GM19025 (cell line): ENCODE data around the gene METTL4.
"Not testable (repeated sequence)": the region's sequence is repeated elsewhere in the genome, so short reads cannot be mapped to it uniquely, and the experiment has no call there.

Source experiments
- ATAC-seq: cut with Tn5 transposase; IDR thresholded peaks from one replicate; pipeline ENCODE4 v1.9.1; 2021; ENCODE audit warnings: mild to moderate bottlenecking, low read depth, moderate library complexity; ENCODE audit not compliant: unreplicated experiment

The METTL4 gene

GRCh38 chr18:2568129-2568528, 3.2 kb downstream of the METTL4 start:
- ATAC-seq = no peak

- ATAC-seq = no peak
Observed at GRCh38 chr18:2564373-2564772, 6.9 kb downstream of the METTL4 start.

DNA sequence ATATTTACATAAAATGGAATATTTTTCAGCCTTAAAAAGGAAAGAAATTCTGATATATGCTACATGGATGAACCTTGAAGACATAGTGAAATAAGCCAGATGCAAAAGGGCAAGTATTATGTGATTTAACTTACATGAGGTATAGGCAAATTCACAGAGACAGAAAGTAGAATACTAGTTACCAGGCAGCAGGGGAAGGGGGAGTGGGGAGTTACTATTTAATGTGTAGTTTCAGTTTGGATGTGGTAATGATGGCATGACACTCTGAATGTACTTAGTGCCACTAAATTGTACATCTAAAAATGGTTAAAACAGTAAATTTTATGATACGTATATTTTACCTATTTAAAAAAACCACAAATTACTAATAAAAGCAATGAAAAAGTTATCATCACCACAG, 12.1 kb downstream of the METTL4 start:
- no peak for ATAC-seq

DNA sequence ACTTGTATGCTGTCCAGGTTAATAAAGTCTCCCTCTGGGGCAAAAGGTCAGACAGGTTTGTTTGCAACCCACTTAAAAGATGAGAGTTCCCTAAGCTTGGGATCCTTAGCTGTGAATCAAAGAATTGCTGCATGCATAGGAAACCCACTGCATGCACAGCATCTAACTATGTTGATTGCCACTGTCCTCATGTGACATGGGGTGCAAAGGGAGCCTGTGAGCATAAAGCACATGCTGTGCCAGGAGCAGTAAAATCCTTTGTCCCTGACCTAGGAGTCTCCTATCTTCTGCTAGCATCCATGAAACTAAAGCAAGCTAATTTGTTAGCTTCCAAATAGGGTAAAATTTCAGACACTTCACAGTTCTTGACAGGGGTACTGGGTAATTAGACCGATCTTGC, 13.8 kb downstream of the METTL4 start:
- ATAC-seq = no peak

- ATAC-seq = no peak
Observed at GRCh38 chr18:2555895-2556294, 15.4 kb downstream of the METTL4 start.

DNA sequence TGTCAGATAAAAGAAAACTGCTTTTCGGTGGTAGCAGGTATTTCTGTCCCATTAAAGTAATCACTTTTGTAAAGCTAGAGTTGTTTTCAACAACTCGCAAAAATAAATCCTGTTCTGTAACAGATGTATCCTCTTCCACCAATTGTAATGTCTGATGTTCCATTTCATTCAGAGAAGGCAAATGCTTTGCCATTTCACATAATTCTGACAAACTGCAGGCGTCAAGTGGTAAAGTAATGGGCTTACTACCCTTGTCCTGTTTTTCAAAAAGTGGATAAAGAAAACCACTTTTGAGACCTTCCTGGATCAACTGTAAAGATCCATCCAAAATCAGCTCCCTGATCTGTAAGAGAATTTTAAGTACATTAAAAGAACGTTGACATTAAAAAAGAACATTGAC, 16.6 kb downstream of the METTL4 start:
- ATAC-seq = no peak

DNA sequence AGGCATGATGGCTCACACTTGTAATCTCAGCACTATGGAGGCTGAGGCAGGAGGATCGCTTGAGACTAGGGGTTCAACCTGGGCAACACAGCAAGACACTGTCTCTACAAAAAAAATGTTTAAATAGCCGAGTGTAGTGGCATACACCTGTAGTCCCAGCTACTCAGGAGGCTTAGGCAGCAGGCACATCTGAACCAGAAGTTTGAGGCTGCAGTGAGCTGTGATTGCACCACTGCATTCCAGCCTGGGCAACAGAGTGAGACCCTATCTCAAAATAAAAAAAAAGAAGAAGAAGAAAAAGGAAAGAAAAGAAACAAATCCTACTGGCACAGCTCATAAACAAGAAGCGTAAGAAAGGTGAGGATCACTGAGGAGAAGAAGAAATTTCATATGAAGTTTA, 19.9 kb downstream of the METTL4 start:
- ATAC-seq = no peak

DNA sequence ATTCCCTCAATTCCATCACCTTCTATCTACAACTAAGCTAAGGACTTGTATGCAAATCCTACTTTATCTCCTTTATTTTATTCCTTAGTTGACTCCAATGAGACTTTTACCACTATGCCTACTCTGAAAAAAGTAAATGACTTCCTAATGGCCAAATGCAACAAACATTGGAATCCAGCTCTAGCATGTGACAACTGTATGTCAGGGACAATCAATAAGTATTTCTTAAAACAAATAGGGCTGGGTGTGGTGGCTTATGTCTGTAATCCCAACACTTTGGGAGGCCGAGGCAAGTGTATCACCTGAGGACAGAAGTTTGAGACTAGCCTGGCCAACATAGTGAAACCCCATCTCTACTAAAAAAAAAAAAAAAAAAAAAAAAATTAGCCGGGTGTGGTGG, 21.8 kb downstream of the METTL4 start:
- ATAC-seq = no peak

DNA sequence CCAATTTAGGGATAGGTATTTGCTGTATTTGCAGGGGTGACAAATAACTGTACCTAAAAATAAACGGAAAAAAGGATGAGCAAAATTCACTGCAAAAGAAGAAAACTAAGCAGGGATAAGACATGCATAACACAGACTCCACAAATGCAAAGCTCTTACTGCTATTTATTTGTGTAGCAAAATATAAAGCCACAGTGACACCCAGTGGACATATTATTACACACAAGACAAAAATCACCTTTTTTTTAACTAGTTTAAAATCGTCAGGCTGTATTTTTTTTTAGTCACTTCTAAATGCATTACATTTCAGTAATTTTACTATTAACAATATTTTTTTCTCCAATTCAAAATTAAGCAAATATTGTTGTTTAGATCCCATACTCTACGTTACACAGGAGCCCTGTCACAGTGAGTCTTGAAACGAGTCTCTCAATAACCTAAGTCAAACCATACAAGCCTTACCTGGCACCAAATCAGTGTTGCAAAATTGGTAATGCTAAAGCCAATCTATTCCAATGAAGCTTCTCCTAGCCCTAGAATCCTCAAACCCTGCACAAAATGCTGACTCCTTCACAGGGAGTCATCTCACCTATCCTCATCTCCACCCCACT, 23.7 kb downstream of the METTL4 start:
- no peak for ATAC-seq

DNA sequence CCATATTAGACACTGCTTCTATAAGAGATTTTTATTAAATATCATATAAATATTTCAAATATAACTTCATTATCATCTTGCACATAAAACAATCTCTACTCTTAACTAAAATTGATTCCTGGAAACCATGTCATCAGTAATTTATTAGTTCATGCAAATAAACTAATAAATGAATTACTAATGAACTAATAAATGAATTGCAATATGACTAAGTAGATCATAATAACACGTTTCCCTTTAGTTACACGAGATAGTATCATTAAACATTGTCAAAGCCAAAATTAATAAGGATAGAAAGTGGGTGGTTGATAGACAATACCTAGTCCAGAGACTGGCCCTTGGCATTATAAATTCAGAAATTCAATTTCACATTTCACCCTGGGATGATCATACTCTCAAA, 26.1 kb downstream of the METTL4 start:
- no peak for ATAC-seq

- not testable (repeated sequence) for ATAC-seq
Observed at GRCh38 chr18:2541925-2542563, 29.3 kb downstream of the METTL4 start.

GRCh38 chr18:2540575-2540974, 30.7 kb downstream of the METTL4 start:
- ATAC-seq = no peak

GRCh38 chr18:2538844-2539243, 32.5 kb downstream of the METTL4 start:
- no peak for ATAC-seq

GRCh38 chr18:2538236-2538635, 33.1 kb downstream of the METTL4 start:
- ATAC-seq = no peak

- no peak for ATAC-seq
Observed at GRCh38 chr18:2537296-2537695, 34.0 kb downstream of the METTL4 start.

GRCh38 chr18:2536493-2536892, 34.8 kb downstream of the METTL4 start:
- no peak for ATAC-seq

- no peak for ATAC-seq
Observed at GRCh38 chr18:2536063-2536462, 35.2 kb downstream of the METTL4 start.

- ATAC-seq = no peak
Observed at GRCh38 chr18:2535419-2535910, 35.8 kb downstream of the METTL4 start.

DNA sequence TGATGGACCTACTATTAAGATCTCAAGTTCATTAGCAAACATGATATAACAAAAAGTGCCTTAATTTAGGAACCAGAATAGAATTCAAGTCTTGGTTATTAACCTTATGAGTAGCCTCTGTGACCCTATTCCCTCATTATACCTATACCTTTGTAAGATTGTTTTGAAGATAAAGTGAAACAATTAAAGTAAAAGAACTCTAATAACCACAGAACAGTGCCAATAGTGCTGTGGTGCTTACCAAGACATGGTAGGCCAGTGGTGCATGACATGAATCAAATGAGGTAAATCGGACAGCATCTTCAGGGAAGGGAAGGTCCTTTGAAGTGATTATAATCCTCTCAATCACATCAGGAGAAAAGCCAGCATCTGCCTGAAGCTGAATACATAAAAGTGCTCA, 36.4 kb downstream of the METTL4 start:
- no peak for ATAC-seq

DNA sequence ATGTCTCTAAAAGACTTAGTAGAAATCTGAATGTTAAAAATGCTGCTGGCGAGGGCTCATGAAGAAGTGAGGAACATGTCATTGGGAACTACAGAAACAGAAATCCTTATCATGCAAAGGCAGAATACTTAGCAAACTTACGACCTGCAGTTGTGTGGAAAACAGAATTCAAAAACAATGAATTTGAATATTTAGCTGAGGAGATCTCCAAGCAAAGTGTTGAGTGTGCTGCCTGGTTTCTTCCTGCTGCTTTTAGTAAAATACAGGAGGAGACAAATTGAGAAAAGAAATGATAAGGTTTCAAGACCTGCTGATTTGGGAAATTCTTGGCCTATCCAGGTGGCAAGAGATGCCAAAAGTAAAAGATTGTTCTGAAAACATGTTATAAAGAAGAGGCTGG, 38.5 kb downstream of the METTL4 start:
- ATAC-seq = no peak

DNA sequence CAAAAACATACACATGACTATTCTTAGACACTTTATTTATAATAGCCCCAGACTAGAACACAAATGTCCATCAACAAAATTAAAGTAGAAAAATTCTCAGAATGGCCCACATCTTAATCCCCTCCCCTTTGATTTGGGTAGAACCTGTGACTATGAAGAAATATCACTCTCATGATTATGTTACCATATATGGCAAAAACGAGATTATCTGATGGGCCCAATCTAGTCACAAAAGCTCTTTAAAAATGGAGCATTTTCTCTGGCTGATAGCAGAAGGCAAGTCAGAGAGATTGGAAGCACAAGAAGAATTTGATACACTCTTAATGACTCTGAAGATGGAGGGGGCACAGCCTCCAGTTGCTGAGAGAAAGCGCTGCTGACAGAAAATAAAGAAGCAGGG, 39.6 kb downstream of the METTL4 start:
- ATAC-seq = no peak

GRCh38 chr18:2529154-2529553, 42.2 kb downstream of the METTL4 start:
- no peak for ATAC-seq
